AG09319 (cell line): ENCODE results near the gene TPI1.
"Not testable (repeated sequence)": the region's sequence is repeated elsewhere in the genome, so short reads cannot be mapped to it uniquely, and the experiment has no call there.

ENCODE experiments used
- DNase-seq: peaks from one replicate; pipeline ENCODE4 v3.0.0-alpha.2; 2010; ENCODE audit warnings: low read depth; ENCODE audit errors: extremely low read depth
- CTCF ChIP-seq: IDR thresholded peaks from 2 replicates; pipeline ENCODE4 v1.5.1; 2011; ENCODE audit warnings: low read depth, mild to moderate bottlenecking, inconsistent platforms, low read length, moderate library complexity

TPI1 gene

GRCh38 chr12:6905414-6906040, 38.2 kb downstream of the TPI1 start:
- TF ChIP-seq CTCF = no peak
- DNase-seq = no peak

DNA sequence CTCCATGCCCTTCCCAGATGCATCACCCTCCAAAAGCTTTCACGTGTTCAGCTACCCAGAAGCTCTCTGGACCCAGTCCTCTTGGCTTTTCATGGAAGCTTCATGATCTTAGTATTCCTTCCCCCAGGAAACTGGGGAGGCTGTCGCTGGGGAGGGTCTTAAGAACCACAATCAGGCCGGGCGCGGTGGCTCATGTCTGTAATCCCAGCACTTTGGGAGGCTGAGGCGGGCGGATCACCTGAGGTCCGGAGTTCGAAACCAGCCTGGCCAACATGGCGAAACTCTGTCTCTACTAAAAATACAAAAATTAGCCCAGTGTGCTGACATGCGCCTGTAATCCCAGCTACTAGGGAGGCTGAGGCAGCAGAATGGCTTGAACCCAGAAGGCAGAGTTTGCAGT, 40.8 kb downstream of the TPI1 start:
- DNase-seq = not testable (repeated sequence)

GRCh38 chr12:6909421-6910145, 42.3 kb downstream of the TPI1 start:
- DNase-seq = no peak
- TF ChIP-seq CTCF = no peak

GRCh38 chr12:6912164-6912935, 45.0 kb downstream of the TPI1 start:
- DNase-seq = no peak
- no peak for TF ChIP-seq CTCF

- DNase-seq = no peak
- no peak for TF ChIP-seq CTCF
These were observed 47.1 kb downstream of the TPI1 start, which contains the start of gene ENO2 for GRCh38 chr12:6914246-6914946. Gene ENO2, plus strand, starts transcription at chr12:6914580. Its CDS starts 1,253 bp downstream, at chr12:6915833.

- DNase-seq = no peak
- TF ChIP-seq CTCF = no peak
These were observed 47.8 kb downstream of the TPI1 start for GRCh38 chr12:6914947-6915788.

GRCh38 chr12:6915789-6916285, 48.5 kb downstream of the TPI1 start:
- no peak for TF ChIP-seq CTCF
- no peak for DNase-seq
